Loucy (cell line): Measurements from ENCODE around the gene TRPV5.

ENCODE experiments used
- H2AFZ ChIP-seq: fragments of 200-600 bp; sonication (generic); 2 replicates; pipeline ENCODE4 v1.6.0; 2016; ENCODE audit warnings: antibody characterized with exemption, mild to moderate bottlenecking, low read length, moderate library complexity
- H3F3A ChIP-seq: fragments of 200-600 bp; 2 replicates; pipeline ENCODE4 v1.6.0; 2016; ENCODE audit warnings: antibody characterized with exemption, low read depth, mild to moderate bottlenecking
- H3K27me3 ChIP-seq: fragments of 200-600 bp; sonication (generic); 2 replicates; pipeline ENCODE4 v1.6.1; 2014; ENCODE audit warnings: low read length, mild to moderate bottlenecking; ENCODE audit not compliant: insufficient read depth, poor library complexity, severe bottlenecking
- H3K36me3 ChIP-seq: fragments of 200-600 bp; sonication (generic); 2 replicates; pipeline ENCODE4 v1.6.1; 2016; ENCODE audit warnings: low read length; ENCODE audit not compliant: insufficient read depth
- H3K4me1 ChIP-seq: fragments of 200-600 bp; sonication (generic); 2 replicates; pipeline ENCODE4 v1.5.1; 2014; ENCODE audit warnings: low read length, mild to moderate bottlenecking; ENCODE audit not compliant: insufficient read depth, poor library complexity, severe bottlenecking
- H3K4me2 ChIP-seq: fragments of 200-600 bp; sonication (generic); 2 replicates; pipeline ENCODE4 v1.6.0; 2014; ENCODE audit warnings: antibody characterized with exemption, low read length, low read depth, mild to moderate bottlenecking; ENCODE audit not compliant: poor library complexity, severe bottlenecking
- H3K4me3 ChIP-seq: fragments of 200-600 bp; sonication (generic); 2 replicates; pipeline ENCODE4 v1.5.1; 2014; ENCODE audit warnings: low read length, mild to moderate bottlenecking, mixed read lengths; ENCODE audit not compliant: poor library complexity, severe bottlenecking
- H3K79me2 ChIP-seq: fragments of 200-600 bp; sonication (generic); 2 replicates; pipeline ENCODE4 v1.6.1; 2014; ENCODE audit warnings: low read length; ENCODE audit not compliant: insufficient read depth
- H3K9ac ChIP-seq: fragments of 200-600 bp; sonication (generic); 2 replicates; pipeline ENCODE4 v1.6.0; 2014; ENCODE audit warnings: mild to moderate bottlenecking, low read depth, low read length, moderate library complexity; ENCODE audit not compliant: poor library complexity, severe bottlenecking
- H3K9me2 ChIP-seq: fragments of 200-600 bp; sonication (generic); replicated peaks from 2 replicates; pipeline ENCODE4 v1.6.1; 2016; ENCODE audit warnings: low read depth, low read length, mixed read lengths
- H3K9me3 ChIP-seq: fragments of 200-600 bp; sonication (generic); 2 replicates; pipeline ENCODE4 v1.6.1; 2014; ENCODE audit warnings: mild to moderate bottlenecking, antibody characterized with exemption, low read length, low read depth; ENCODE audit not compliant: insufficient read depth
- H4K20me1 ChIP-seq: fragments of 200-600 bp; sonication (generic); 2 replicates; pipeline ENCODE4 v1.6.0; 2014; ENCODE audit warnings: antibody characterized with exemption, low read length, mild to moderate bottlenecking; ENCODE audit not compliant: insufficient read depth, poor library complexity, severe bottlenecking
- EZH2phosphoT487 ChIP-seq: fragments of 200-600 bp; IDR thresholded peaks from 2 replicates; pipeline ENCODE4 v1.6.1; 2018; ENCODE audit warnings: antibody characterized with exemption, mild to moderate bottlenecking, moderate library complexity, borderline replicate concordance
- TF ChIP-seq, protein P1 (sequence below): fragments of 200-600 bp; sonication (generic); conservative IDR thresholded peaks from 2 replicates; pipeline ENCODE4 v1.5.1; 2014; ENCODE audit warnings: mild to moderate bottlenecking, antibody characterized with exemption, low read length

TRPV5 gene

DNA sequence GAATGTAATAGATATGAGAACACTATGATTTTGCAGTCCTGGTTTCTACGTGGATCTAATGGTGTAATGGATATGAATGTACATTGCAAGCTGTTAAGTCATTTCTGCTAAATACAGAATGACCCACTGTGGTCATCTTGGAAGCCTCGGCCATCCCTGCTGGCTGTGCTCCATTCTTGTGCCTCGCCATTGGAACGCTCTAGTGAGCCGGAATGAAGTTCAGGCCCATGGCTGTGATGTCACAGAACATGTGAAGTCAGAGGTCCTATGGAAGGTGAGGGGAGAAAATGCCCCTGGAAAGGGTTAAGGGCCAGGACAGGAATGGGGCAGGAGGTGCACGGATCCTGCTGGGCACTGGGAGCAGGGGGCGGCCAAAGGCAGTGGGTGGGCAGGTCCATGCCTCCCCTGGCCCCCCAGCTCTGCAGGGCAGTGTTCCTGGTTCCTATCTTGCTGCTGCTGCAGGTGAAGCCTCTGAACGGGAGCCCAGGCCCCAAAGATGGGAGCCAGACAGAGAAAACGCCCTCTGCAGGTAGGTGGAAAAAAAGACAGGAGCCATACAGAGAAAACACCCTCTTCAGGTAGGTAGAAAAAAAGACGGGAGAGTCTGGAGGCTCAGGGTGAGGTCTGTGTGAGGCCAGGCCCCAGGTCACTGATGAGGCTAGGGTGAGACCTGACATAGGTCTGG, 5.8 kb upstream of the TRPV5 start, which contains the start of gene LLCFC1:
LLCFC1 (plus strand) TSS at position 259 of the 685 bp plus-strand sequence; CDS start at position 397, 138 bp downstream.
- Histone ChIP-seq H3K79me2 (no peaks in the 10 kb centered on the region), H3F3A (no peaks in the 10 kb centered on the region), H3K36me3 (no peaks in the 10 kb centered on the region), H3K4me1 (no peaks in the 10 kb centered on the region), H3K9ac (no peak within 1 kb of the TSS), H2AFZ (no peak within 1 kb of the TSS), H3K9me2 (no peaks in the 10 kb centered on the region), H4K20me1 (no peaks in the 10 kb centered on the region), H3K27me3 (no peaks in the 10 kb centered on the region), H3K9me3 (no peaks in the 10 kb centered on the region), H3K4me2 (no peak within 1 kb of the TSS), H3K4me3 (no peak within 1 kb of the TSS)
- no peak for TF ChIP-seq EZH2phosphoT487
- TF ChIP-seq, protein P1, sequence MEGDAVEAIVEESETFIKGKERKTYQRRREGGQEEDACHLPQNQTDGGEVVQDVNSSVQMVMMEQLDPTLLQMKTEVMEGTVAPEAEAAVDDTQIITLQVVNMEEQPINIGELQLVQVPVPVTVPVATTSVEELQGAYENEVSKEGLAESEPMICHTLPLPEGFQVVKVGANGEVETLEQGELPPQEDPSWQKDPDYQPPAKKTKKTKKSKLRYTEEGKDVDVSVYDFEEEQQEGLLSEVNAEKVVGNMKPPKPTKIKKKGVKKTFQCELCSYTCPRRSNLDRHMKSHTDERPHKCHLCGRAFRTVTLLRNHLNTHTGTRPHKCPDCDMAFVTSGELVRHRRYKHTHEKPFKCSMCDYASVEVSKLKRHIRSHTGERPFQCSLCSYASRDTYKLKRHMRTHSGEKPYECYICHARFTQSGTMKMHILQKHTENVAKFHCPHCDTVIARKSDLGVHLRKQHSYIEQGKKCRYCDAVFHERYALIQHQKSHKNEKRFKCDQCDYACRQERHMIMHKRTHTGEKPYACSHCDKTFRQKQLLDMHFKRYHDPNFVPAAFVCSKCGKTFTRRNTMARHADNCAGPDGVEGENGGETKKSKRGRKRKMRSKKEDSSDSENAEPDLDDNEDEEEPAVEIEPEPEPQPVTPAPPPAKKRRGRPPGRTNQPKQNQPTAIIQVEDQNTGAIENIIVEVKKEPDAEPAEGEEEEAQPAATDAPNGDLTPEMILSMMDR = peak; percentile 89

DNA sequence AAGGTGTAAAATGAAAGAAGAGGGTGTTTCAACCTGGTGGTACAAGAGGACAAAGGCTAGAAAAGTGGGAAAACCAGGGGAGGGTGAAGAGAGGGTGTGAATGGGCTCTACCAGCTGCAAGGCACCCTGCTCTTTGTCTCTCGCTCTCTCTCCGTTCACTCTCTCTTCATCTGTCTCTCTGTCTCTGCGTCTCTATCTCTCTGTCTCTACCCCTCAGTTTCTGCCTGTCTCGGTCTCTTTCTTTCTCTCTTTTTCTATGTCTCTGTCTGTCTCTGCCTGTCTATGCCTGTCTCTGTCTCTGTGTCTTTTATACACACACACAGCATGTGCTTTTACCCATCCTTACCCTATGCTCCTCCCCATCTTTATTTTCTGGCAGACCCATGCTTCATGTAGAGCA, 5.1 kb upstream of the TRPV5 start:
- Histone ChIP-seq H3K4me1 (peaks cover 2% of the 10 kb centered on the region), H3K36me3 (no peaks in the 10 kb centered on the region), H2AFZ (no peak overlapping the region), H3K4me2 (no peak overlapping the region), H3K27me3 (no peaks in the 10 kb centered on the region), H3F3A (no peaks in the 10 kb centered on the region), H3K9ac (no peak overlapping the region), H4K20me1 (no peaks in the 10 kb centered on the region), H3K9me3 (no peaks in the 10 kb centered on the region), H3K79me2 (no peaks in the 10 kb centered on the region), H3K9me2 (no peaks in the 10 kb centered on the region), H3K4me3 (no peak overlapping the region)
- no peak for TF ChIP-seq EZH2phosphoT487
- TF ChIP-seq, protein P1 = no peak

DNA sequence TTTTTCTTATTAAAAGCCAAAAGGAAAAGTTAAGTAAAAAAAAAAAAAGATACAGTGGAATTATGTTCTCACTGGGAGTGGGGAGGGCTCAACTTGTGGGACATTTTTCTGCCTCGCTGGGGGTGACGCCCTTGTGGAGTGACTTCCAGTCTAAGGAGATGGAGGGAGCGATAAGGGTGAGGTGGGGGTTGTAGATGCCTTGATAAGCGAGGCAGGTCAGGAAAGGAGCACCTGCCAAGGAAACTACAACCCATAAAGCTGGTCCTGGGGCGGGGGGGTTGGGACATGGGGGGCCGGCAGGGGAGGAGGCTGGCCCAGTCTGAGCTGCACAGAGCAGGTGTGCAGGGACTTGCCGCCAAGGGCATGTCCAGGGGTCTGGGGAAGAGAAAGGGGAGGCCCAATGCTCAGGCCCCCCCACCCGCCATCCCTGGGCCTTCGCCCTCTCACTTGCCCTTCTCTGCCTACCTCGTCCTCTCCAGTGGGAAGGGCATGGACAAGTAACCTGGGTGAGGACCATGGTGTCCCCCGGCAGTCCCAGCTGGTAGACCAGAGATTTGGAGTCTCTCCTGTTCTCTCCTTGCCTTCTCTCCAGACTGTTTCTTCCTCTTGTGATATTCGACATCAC, 2.5 kb upstream of the TRPV5 start:
- Histone ChIP-seq H3K36me3 (no peaks in the 10 kb centered on the region), H3K4me1 (peaks cover 13% of the 10 kb centered on the region), H3K4me2 (no peak overlapping the region), H3K79me2 (no peaks in the 10 kb centered on the region), H3F3A (no peaks in the 10 kb centered on the region), H3K9me3 (no peaks in the 10 kb centered on the region), H3K9ac (no peak overlapping the region), H4K20me1 (no peaks in the 10 kb centered on the region), H3K9me2 (no peaks in the 10 kb centered on the region), H3K4me3 (no peak overlapping the region), H2AFZ (no peak overlapping the region), H3K27me3 (no peaks in the 10 kb centered on the region)
- no peak for TF ChIP-seq EZH2phosphoT487
- TF ChIP-seq, protein P1 = no peak
